HG03039 (cell line): ENCODE data around the gene DIPK1A.

Experiments used
- ATAC-seq: cut with Tn5 transposase; IDR thresholded peaks from one replicate; pipeline ENCODE4 v1.9.1; 2021; ENCODE audit warnings: mild to moderate bottlenecking, moderate library complexity; ENCODE audit not compliant: unreplicated experiment

Gene DIPK1A

GRCh38 chr1:92843429-92844352 is 117.6 kb downstream of the DIPK1A start:
- ATAC-seq: no peak

- ATAC-seq: no peak
Observed at GRCh38 chr1:92843046-92843423, 118.2 kb downstream of the DIPK1A start.

GRCh38 chr1:92842082-92843045 is 118.9 kb downstream of the DIPK1A start:
- no peak for ATAC-seq

GRCh38 chr1:92840600-92840999 is 120.7 kb downstream of the DIPK1A start:
- ATAC-seq: no peak

GRCh38 chr1:92839442-92839841 is 121.8 kb downstream of the DIPK1A start:
- ATAC-seq: no peak

- ATAC-seq: no peak
Observed at GRCh38 chr1:92838519-92838918, 122.7 kb downstream of the DIPK1A start.

GRCh38 chr1:92837062-92837461 is 124.2 kb downstream of the DIPK1A start:
- no peak for ATAC-seq

- no peak for ATAC-seq
Observed at GRCh38 chr1:92834617-92835016, 126.6 kb downstream of the DIPK1A start.

- ATAC-seq: no peak
Observed at GRCh38 chr1:92833840-92834239, 127.4 kb downstream of the DIPK1A start.

- no peak for ATAC-seq
Observed at GRCh38 chr1:92832537-92833114, 128.6 kb downstream of the DIPK1A start.

GRCh38 chr1:92831762-92832536 is 129.3 kb downstream of the DIPK1A start, which contains the start of gene RPL5:
RPL5 (plus strand) TSS chr1:92832040; CDS start chr1:92832115, 75 bp downstream.
- peak; percentile 90 for ATAC-seq

GRCh38 chr1:92831368-92831761 is 129.9 kb downstream of the DIPK1A start:
- ATAC-seq: no peak

GRCh38 chr1:92826792-92827191 is 134.5 kb downstream of the DIPK1A start:
- ATAC-seq: no peak

GRCh38 chr1:92822879-92823278 is 138.4 kb downstream of the DIPK1A start:
- no peak for ATAC-seq

- ATAC-seq: no peak
Observed at GRCh38 chr1:92820551-92820950, 140.7 kb downstream of the DIPK1A start.

- ATAC-seq: no peak
Observed at GRCh38 chr1:92820024-92820423, 141.2 kb downstream of the DIPK1A start.

- peak; percentile 56 for ATAC-seq
Observed at GRCh38 chr1:92817986-92818764, 143.1 kb downstream of the DIPK1A start.

GRCh38 chr1:92817137-92817697 is 144.0 kb downstream of the DIPK1A start:
- ATAC-seq: no peak

- no peak for ATAC-seq
Observed at GRCh38 chr1:92816732-92817131, 144.5 kb downstream of the DIPK1A start.
